Measurements from ENCODE around the gene FAM222A.
A peak's percentile ranks its signal among the peaks of the same experiment; 100 is the strongest.

The FAM222A gene

DNA sequence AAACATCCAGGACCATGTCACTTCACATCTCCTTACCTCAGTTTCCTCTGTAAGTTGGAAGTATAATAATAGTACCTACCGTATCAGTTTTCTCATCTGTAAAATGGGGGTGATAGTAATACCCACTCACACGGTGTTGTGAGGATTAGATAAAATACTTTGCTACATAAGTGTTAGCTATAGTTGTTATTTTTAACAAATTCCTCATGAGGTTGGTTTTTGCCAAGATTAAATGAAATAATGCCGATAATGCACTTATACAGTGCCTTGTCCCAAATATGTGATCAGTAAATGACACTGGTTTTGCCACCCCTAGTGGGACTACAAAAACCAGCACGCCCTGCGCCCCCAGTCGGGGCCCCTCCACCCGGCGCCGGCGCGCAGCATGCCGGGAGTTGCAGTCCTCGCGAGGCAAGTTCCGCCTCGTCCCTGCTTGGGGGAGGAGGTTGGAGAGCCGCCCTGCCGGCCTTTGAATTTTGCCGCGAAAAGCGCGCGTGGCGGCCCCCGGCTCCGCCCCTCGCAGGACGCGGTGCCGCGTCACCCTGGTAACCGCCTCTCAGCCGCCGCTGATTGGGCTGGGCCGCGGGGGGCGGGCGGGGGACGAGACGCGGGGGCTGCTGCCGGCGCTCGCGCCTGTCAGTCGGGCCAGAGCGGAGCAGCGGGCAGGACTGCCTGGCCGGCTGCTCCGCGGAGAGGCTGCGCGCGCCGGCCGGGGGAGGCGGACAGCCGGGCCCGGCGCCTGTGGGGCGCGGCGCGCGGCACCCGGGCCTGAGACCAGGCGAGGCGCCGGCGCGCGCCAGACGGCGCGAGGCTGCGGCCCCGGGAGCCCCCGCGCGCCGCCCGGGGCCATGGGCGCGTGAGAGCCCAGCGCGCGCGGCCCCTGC, at the start of gene FAM222A:
TSS of gene FAM222A (plus strand) at position 639 of the 884 bp plus-strand sequence. CDS start 30,322 bp downstream, outside the sequence.
- TF ChIP-seq, protein P1, sequence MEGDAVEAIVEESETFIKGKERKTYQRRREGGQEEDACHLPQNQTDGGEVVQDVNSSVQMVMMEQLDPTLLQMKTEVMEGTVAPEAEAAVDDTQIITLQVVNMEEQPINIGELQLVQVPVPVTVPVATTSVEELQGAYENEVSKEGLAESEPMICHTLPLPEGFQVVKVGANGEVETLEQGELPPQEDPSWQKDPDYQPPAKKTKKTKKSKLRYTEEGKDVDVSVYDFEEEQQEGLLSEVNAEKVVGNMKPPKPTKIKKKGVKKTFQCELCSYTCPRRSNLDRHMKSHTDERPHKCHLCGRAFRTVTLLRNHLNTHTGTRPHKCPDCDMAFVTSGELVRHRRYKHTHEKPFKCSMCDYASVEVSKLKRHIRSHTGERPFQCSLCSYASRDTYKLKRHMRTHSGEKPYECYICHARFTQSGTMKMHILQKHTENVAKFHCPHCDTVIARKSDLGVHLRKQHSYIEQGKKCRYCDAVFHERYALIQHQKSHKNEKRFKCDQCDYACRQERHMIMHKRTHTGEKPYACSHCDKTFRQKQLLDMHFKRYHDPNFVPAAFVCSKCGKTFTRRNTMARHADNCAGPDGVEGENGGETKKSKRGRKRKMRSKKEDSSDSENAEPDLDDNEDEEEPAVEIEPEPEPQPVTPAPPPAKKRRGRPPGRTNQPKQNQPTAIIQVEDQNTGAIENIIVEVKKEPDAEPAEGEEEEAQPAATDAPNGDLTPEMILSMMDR (IDR thresholded peaks at IDR 0.05; ENCODE audit: extremely low read depth, insufficient read depth, missing control alignments) = no peak
- in situ Hi-C loops (cut with MboI; ENCODE audit: low pct_unique_long_range_greater_than_20kb, low sequenced_read_pairs, unreplicated experiment) = no loop called here
- DNase-seq (ENCODE audit: low spot score) = peak; percentile 98

DNA sequence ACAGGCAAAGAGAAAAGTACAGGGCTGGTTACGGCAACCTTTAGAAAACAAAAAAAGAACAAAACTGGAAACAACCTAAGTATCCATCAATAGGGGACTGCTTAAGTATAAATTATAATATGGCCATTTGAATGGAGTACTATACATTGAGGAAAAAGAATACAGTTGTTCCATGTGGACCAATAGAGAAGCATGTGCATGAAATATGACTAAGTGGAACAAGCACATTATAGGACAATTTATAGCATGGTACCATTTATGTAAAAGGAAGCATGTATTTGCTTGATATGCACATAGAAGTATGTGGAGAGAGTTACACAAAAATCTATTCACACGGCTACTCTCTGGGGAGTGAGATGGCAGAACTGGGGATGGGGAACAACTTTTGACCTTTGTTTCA, 49.2 kb upstream of the FAM222A start:
- in situ Hi-C loops (cut with MboI; ENCODE audit: low pct_unique_long_range_greater_than_20kb, low sequenced_read_pairs, unreplicated experiment) = no loop called here
- TF ChIP-seq, protein P1 (IDR thresholded peaks at IDR 0.05; ENCODE audit: extremely low read depth, insufficient read depth, missing control alignments) = no peak
- no peak for DNase-seq (ENCODE audit: low spot score)

DNA sequence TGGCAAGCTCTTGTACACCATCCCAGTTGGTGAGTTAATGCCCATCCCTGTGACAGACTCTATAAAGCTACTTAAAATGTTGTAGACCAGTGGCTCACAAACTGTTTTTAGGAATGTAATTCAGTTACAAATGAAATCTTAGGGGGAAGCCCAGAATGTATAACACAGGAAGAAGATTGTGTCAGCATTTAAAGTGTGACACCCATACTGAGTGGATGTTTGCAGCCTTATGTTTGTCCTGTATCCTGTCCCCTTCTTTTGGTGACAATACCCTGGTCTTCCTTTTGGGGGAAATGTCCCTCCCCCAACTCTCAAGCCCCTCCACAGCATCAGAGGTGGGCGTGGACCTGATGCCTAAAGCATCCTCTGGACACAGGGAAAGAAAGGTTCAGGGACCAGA, 47.6 kb upstream of the FAM222A start:
- in situ Hi-C loops (cut with MboI; ENCODE audit: low pct_unique_long_range_greater_than_20kb, low sequenced_read_pairs, unreplicated experiment) = no loop called here
- DNase-seq (ENCODE audit: low spot score) = no peak

DNA sequence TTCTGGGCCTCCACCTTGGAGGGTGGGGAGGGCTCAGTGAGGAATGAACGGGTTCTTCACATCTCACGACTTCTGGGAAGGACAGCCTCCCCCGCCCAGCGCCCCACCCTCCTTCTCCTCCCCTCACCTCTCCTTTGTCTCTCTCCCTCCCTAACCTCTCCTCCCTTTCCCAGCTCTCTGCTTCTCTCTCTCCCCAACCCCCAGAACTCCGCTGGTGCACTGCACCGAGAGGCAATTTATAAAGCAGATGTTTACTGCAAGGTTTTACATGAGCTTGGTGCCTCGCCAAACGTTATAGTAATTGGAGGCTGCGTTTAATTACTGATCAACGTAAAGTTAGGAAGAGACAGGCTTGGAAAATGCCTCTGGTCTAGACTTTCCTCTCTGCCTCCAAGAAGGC, 42.9 kb upstream of the FAM222A start:
- in situ Hi-C loops (cut with MboI; ENCODE audit: low pct_unique_long_range_greater_than_20kb, low sequenced_read_pairs, unreplicated experiment) = no loop called here
- TF ChIP-seq, protein P1 (IDR thresholded peaks at IDR 0.05; ENCODE audit: extremely low read depth, insufficient read depth, missing control alignments) = no peak
- DNase-seq (ENCODE audit: low spot score) = no peak

More for the DNA sequence above, 47.6 kb upstream of the FAM222A start:
- TF ChIP-seq, protein P1 (IDR thresholded peaks at IDR 0.05; ENCODE audit: extremely low read depth, insufficient read depth, missing control alignments) = no peak

DNA sequence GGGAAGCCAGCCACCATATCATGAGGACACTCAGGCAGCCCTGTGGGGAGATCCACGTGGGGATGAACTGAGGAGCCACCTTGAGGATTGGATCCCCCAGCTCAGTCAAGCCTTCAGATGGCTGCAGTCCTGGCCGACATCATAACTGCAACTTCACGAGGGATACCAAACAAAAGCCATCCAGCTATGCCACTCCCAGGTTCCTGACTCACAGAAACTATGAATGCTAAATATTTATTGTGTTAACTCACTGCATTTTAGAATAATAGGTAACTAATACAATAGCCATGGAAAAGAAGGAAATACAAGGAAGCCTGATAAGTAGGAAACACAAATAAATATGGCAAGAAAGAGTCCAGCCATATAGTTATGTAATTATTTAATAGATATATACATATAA, 42.1 kb upstream of the FAM222A start:
- no peak for DNase-seq (ENCODE audit: low spot score)
- in situ Hi-C loops (cut with MboI; ENCODE audit: low pct_unique_long_range_greater_than_20kb, low sequenced_read_pairs, unreplicated experiment) = no loop called here
- TF ChIP-seq, protein P1 (IDR thresholded peaks at IDR 0.05; ENCODE audit: extremely low read depth, insufficient read depth, missing control alignments) = no peak

DNA sequence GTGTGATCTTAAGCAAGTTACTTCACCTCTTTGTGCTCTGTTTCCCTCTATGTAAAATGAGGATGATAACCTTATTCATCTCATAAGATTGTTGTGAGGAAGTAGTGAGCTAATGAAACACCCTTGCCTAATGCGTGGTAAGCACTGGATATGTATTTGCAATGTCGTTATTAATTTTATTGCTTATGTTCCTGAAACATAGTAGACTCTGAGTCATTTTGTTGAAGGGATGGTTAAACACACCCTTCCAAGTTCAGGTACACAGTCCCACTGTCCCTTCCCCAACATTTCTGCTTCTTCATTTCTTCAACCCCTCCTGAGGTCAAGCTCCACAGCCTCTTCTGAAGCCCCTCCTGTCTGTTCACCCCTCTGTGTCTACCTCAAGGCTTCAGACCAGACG, 40.2 kb upstream of the FAM222A start:
- in situ Hi-C loops (cut with MboI; ENCODE audit: low pct_unique_long_range_greater_than_20kb, low sequenced_read_pairs, unreplicated experiment) = no loop called here

More for the DNA sequence above, 40.2 kb upstream of the FAM222A start:
- TF ChIP-seq, protein P1 (IDR thresholded peaks at IDR 0.05; ENCODE audit: extremely low read depth, insufficient read depth, missing control alignments) = no peak
- no peak for DNase-seq (ENCODE audit: low spot score)

Measured in GM13977 (cell line).